ENCODE measurements around the gene P4HA1. TPM values are rescaled to one million over a fixed set of nuclear protein-coding genes. Genes with fewer than 3 reads are reported as not detected.

The P4HA1 gene
- total and polyA plus RNA-seq, 12 donors: 17.3 to 67.3 (median 49.2) TPM

GRCh38 chr10:72981882-72982529 lies 114.7 kb downstream of the P4HA1 start:
- H3K27ac ChIP-seq: no peak overlapping the region
- TF ChIP-seq CTCF (IDR thresholded peaks at IDR 0.05): no peak
- no peak overlapping the region for H3K4me3 ChIP-seq
- 80 to 86% methylated on average over 2 of the region's 2 CpGs for WGBS, 2 donors
- H3K27me3 ChIP-seq: no peaks in the 10 kb centered on the region
- ATAC-seq: peak in 4 of 8 donors; percentile 21 to 52 (median 38)
- intact Hi-C loops (cut with DNase I): no loop called here
- peaks cover 0 to 4% (median 0%) of the 10 kb centered on the region in 9 donors for H3K36me3 ChIP-seq
- DNase-seq: no peak
- H3K4me1 ChIP-seq: no peaks in the 10 kb centered on the region
- peaks cover 0 to 47% (median 23%) of the 10 kb centered on the region in 11 donors for H3K9me3 ChIP-seq

GRCh38 chr10:72981028-72981881 lies 115.4 kb downstream of the P4HA1 start:
- ATAC-seq (peak in 3 of 8 donors; percentile 19 to 72 (median 27)), DNase-seq (no peak)
- Histone ChIP-seq H3K4me1 (no peaks in the 10 kb centered on the region), H3K27ac (no peak overlapping the region), H3K27me3 (no peaks in the 10 kb centered on the region), H3K4me3 (no peak overlapping the region), H3K9me3 (peaks cover 0 to 54% (median 30%) of the 10 kb centered on the region in 11 donors), H3K36me3 (no peaks in the 10 kb centered on the region)
- no peak for TF ChIP-seq CTCF (IDR thresholded peaks at IDR 0.05)
- 81 to 96% methylated on average over 4 of the region's 4 CpGs for WGBS, 2 donors
- intact Hi-C loops (cut with DNase I): no loop called here

GRCh38 chr10:72980348-72980747 lies 116.3 kb downstream of the P4HA1 start:
- ATAC-seq (peak in 1 of 8 donors; percentile 39), DNase-seq (no peak)
- Histone ChIP-seq H3K9me3 (peaks cover 0 to 63% (median 36%) of the 10 kb centered on the region in 11 donors), H3K36me3 (no peaks in the 10 kb centered on the region), H3K27me3 (no peaks in the 10 kb centered on the region), H3K27ac (no peak overlapping the region), H3K4me1 (no peaks in the 10 kb centered on the region), H3K4me3 (no peak overlapping the region)
- intact Hi-C loops (cut with DNase I): no loop called here
- no peak for TF ChIP-seq CTCF (IDR thresholded peaks at IDR 0.05)
- WGBS, 2 donors: 95 to 96% methylated on average over 2 of the region's 2 CpGs

GRCh38 chr10:72979709-72980108 lies 117.0 kb downstream of the P4HA1 start:
- Histone ChIP-seq H3K36me3 (no peaks in the 10 kb centered on the region), H3K27ac (no peak overlapping the region), H3K4me1 (no peaks in the 10 kb centered on the region), H3K9me3 (peaks cover 0 to 68% (median 40%) of the 10 kb centered on the region in 11 donors), H3K27me3 (no peaks in the 10 kb centered on the region), H3K4me3 (no peak overlapping the region)
- DNase-seq (no peak), ATAC-seq (no peak)
- intact Hi-C loops (cut with DNase I): no loop called here
- no peak for TF ChIP-seq CTCF (IDR thresholded peaks at IDR 0.05)

All from heart right ventricle (tissue), 16 donors.